ENCODE data around the gene CELF4.

CELF4 gene

DNA sequence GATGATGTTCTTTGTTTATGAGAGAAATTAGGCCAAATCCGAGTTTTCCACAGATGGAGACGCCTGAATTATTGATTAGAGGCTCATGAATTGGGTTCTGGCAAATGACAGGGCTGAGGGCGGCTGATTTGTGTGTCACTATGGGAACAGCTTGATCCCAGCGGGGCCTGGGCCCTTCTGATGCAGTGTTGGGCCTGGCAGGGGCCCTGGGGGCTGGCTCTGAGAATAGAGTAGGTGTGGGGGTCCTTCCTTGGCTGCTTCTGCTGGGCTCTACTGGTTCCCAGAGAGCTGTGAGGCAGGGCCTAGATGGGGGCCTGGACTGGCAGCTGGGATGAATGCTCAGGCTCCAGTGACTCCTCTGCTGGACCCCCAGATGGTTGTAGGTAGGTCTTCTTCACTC, 164.8 kb downstream of the CELF4 start:
- Mint-ChIP-seq H3K4me3 (no peak overlapping the region), H3K4me1 (ENCODE audit: low read depth) (peaks cover 6% of the 10 kb centered on the region), H3K27me3 (peaks cover 10% of the 10 kb centered on the region), H3K9me3 (no peaks in the 10 kb centered on the region), H3K27ac (no peak overlapping the region), H3K36me3 (ENCODE audit: low read depth) (no peaks in the 10 kb centered on the region)
- no peak for DNase-seq

DNA sequence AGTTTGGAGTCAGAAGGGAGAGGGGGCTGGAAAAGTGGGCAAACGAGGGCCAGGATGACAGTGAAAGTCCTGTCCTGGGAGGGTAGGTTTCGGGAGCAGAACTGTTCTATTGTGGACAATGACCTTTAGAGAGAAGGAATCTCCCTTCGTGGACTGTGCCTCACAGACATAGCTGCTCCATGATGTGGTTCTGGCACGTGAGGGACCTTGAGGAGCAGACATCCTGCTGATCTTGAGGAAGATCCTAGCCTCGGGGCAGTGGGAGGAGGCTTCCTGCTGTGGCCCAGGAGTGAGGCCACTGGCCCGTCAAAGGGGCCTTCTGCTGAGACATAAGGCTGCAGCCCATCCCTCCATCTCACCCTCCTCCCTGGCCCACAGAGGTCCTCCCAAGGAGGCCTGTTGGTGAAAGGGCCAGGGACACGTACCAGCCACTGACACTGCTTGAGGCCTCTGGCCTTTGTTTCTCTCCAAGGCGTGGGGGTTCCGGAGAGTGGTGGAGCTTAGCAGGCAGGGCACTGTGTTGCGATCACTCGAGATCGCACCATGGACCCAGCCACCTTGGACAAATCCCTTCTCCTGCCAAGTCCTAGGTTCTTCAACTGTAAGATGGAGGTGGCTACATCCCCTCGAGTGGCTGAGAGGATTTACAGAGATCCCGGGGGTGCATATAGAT, 167.2 kb downstream of the CELF4 start:
- Mint-ChIP-seq H3K36me3 (ENCODE audit: low read depth) (no peaks in the 10 kb centered on the region), H3K4me3 (no peak overlapping the region), H3K9me3 (no peaks in the 10 kb centered on the region), H3K27me3 (peaks cover 27% of the 10 kb centered on the region), H3K27ac (no peak overlapping the region), H3K4me1 (ENCODE audit: low read depth) (peaks cover 6% of the 10 kb centered on the region)
- no peak for DNase-seq

DNA sequence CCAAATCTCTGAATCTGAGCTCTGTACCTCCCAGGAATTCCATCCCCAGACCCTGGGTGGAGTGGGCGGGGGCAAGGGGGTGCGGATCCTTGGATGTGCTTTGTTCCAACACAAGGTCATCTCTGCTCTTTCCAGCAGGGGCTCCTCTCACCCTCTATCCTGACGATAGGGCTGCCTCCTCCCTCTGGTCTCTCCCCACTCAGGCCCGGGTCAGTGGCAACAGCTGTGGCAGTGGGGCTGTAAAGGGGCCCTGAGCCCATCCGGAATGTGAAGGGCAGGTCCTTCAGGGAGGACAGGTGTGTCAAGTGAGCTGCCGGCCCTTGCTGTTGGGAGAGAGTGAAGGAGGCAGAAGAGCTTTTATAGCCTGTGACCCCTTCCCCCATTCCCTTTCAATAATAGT, 167.8 kb downstream of the CELF4 start:
- Mint-ChIP-seq H3K9me3 (no peaks in the 10 kb centered on the region), H3K4me1 (ENCODE audit: low read depth) (peaks cover 8% of the 10 kb centered on the region), H3K27ac (no peak overlapping the region), H3K36me3 (ENCODE audit: low read depth) (no peaks in the 10 kb centered on the region), H3K4me3 (no peak overlapping the region), H3K27me3 (peaks cover 32% of the 10 kb centered on the region)
- no peak for DNase-seq

DNA sequence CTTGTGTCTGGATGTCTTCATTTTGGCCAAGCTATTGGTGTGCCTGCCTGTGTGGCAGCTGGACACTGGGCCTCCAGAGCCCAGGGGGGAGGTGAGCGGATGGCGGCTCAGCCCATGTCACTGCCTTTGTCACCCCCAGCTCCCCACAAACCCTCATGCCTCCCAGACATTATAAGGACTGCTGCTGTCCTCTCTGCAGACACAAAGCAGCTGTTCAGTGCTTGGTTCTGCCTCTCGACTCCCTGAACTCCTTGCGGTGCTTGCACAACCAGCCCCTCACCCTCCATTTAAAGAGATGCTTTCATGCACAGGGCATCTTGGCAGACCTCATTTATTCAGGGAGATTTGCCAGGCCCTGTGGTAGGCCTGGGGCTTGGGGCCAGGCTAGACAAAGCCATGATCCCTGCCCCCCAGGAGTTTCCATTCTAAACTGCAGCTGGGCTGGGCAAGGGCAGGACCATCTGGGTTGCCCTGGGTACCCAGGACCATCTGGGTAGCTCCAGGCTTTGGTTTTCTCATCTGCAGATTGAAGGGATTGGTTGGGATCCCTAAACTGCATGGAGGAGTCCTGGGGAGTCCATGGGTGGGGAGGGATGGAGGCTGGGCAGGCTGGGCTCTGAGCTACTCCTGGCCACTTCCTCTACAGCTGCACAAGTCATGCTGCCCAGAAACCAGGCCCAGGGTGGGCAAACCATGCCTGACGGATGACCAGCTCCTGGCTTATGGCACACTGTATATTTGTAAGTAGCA, 168.5 kb downstream of the CELF4 start:
- DNase-seq: no peak
- peaks cover 39% of the 10 kb centered on the region for H3K27me3 Mint-ChIP-seq
- H3K4me3 Mint-ChIP-seq: no peak overlapping the region
- H3K9me3 Mint-ChIP-seq: no peaks in the 10 kb centered on the region
- H3K27ac Mint-ChIP-seq: no peak overlapping the region
- peaks cover 10% of the 10 kb centered on the region for H3K4me1 Mint-ChIP-seq (ENCODE audit: low read depth)
- H3K36me3 Mint-ChIP-seq (ENCODE audit: low read depth): no peaks in the 10 kb centered on the region

DNA sequence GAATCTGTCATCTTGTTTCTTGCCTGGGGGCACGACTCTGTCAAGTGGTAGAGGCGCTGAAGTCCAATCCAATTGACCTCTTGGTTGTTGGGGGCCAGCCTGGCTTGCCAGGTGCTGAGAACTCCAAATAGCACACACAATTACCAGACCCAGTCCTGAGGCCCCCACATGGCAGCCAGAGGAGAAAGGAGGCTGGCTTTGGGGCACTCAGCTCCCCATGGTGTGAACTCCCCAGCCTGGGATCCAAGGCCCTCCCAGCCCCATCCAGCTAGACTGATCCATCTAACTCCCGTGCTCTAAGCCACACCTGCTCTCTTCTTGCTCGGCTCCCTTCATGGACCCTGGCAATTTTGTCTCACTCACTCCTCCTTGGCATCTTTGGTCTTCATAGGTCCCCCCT, 170.0 kb downstream of the CELF4 start:
- Mint-ChIP-seq H3K27me3 (peaks cover 47% of the 10 kb centered on the region), H3K4me1 (ENCODE audit: low read depth) (peaks cover 10% of the 10 kb centered on the region), H3K36me3 (ENCODE audit: low read depth) (no peaks in the 10 kb centered on the region), H3K4me3 (no peak overlapping the region), H3K9me3 (no peaks in the 10 kb centered on the region), H3K27ac (no peak overlapping the region)
- DNase-seq: no peak

DNA sequence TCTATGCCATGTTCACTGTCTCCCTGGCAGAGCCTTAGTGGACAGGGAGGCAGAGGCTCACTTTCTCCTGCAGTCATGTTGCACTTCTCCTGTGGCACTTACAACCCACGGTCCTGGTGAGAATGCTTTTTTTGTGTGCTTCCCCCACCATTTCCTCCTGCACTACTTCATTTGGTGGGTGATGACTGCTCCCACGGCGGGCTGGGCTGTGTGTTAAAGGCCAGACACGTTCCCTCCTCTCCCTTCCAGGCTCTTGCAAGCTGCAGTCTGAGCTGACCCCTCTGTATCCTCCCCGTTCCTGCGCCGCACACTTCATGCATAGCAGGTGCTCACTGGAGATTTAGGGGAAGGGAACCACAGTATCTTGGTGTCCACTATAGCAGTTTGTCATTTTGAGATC, 170.5 kb downstream of the CELF4 start:
- H3K9me3 Mint-ChIP-seq: no peaks in the 10 kb centered on the region
- no peaks in the 10 kb centered on the region for H3K36me3 Mint-ChIP-seq (ENCODE audit: low read depth)
- no peak for DNase-seq
- peaks cover 10% of the 10 kb centered on the region for H3K4me1 Mint-ChIP-seq (ENCODE audit: low read depth)
- H3K4me3 Mint-ChIP-seq: no peak overlapping the region
- H3K27me3 Mint-ChIP-seq: peaks cover 50% of the 10 kb centered on the region
- no peak overlapping the region for H3K27ac Mint-ChIP-seq

DNA sequence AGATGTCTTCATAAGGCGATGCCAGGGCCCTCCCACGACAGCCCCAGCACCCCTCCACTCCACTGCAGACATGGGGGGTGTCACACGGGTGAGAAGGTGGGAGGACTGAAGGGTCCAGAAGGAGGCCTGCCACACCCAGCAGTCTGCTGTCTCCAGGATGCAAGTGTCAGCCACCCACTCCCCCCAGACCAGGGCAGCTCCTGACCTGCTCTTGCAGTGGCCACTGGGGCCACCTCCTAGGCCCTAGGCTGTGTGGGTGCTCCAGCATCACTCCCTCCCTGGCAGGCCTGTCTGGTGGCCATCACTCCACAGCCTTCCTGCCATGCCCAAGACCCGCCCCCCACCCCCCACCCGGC, 171.0 kb downstream of the CELF4 start:
- Mint-ChIP-seq H3K4me3 (no peak overlapping the region), H3K27ac (no peak overlapping the region), H3K27me3 (peaks cover 52% of the 10 kb centered on the region), H3K4me1 (ENCODE audit: low read depth) (peaks cover 10% of the 10 kb centered on the region), H3K9me3 (no peaks in the 10 kb centered on the region), H3K36me3 (ENCODE audit: low read depth) (no peaks in the 10 kb centered on the region)
- DNase-seq: no peak

DNA sequence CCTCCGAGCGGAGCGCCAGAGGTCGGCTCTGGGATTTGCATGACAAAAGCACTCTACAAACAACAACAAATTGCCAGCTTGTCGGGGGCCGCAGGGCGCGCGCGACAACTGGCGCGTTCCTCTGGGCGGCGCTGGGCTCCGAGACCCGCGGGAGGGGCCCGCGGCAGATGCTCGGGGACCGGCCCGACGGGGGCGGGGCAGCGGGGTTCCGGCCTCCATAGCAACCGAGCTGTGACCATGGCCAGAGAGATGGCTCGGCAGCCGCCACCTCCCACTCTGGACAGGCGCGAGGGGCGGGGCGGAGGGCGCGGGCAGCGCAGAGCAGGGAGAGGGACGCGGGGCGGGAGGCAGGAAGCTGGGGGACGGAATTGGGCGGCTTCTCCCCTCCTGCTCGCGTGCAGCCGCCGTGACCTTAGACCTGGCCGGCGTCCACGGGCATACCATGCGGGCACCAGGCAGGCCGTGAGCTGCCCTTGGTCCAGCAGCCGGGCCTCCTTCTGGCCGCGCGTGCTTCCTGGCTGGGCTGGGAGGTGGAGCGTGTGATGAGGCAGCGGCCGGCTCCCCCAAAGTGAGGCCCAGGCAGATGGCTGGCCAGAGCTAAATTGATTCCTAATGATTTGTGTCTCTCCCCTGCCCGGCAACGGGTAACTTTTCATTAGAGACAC, 171.5 kb downstream of the CELF4 start:
- DNase-seq: no peak
- no peaks in the 10 kb centered on the region for H3K9me3 Mint-ChIP-seq
- no peak overlapping the region for H3K27ac Mint-ChIP-seq
- no peak overlapping the region for H3K4me3 Mint-ChIP-seq
- H3K27me3 Mint-ChIP-seq: peaks cover 54% of the 10 kb centered on the region
- H3K36me3 Mint-ChIP-seq (ENCODE audit: low read depth): no peaks in the 10 kb centered on the region
- peaks cover 10% of the 10 kb centered on the region for H3K4me1 Mint-ChIP-seq (ENCODE audit: low read depth)

DNA sequence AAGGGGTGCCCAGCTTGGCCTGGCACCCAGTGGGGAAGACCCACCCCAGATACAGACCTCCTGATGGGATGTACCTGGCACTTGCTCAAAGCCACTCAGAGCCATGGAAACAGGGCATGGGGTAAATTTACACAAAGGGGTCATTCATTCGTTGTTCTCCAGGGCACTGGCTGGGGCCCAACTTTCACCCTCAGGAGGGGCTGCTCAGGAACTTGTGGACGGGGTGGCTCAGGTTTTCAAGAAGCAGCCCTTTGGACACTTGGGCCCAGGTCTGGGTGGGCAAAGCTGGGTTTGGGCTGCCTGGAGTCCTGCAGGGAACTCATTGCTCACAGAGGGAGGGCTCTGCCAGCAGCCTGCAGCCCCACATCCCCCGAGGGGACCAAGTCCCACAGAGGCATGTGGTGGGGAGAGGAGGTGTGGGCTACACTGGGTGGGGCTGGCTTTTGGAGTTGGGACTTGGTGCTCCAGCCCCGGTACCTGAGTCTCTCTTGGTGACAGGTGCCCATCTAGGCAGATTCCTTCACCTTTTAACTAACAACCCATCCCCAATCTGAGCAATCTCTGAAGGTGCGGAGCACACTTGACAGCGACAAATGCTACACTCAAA, 172.3 kb downstream of the CELF4 start:
- Mint-ChIP-seq H3K27me3 (peaks cover 49% of the 10 kb centered on the region), H3K9me3 (no peaks in the 10 kb centered on the region), H3K4me1 (ENCODE audit: low read depth) (peaks cover 10% of the 10 kb centered on the region), H3K27ac (no peak overlapping the region), H3K4me3 (no peak overlapping the region), H3K36me3 (ENCODE audit: low read depth) (no peaks in the 10 kb centered on the region)
- DNase-seq: no peak

DNA sequence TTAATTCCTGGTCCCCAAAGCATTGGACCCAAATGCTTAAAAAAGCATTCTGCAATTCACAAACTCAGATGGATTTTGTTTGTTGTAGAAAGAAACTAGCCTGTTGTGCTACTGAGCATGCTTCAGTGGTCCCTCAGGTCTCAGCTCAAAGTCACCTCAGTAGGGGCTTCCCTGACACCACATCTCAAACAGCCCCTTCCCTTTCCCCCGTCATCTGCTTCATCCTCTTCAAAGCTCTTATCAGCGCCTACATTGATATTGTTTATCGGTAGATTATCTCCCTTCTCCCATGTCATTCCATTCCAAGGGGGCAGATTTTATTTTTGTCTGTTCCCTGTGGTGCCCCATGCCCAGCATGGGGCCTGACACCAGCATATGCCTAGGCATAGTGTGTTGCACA, 172.9 kb downstream of the CELF4 start:
- Mint-ChIP-seq H3K4me1 (ENCODE audit: low read depth) (peaks cover 10% of the 10 kb centered on the region), H3K27me3 (peaks cover 49% of the 10 kb centered on the region), H3K27ac (no peak overlapping the region), H3K9me3 (no peaks in the 10 kb centered on the region), H3K36me3 (ENCODE audit: low read depth) (no peaks in the 10 kb centered on the region), H3K4me3 (no peak overlapping the region)
- no peak for DNase-seq

DNA sequence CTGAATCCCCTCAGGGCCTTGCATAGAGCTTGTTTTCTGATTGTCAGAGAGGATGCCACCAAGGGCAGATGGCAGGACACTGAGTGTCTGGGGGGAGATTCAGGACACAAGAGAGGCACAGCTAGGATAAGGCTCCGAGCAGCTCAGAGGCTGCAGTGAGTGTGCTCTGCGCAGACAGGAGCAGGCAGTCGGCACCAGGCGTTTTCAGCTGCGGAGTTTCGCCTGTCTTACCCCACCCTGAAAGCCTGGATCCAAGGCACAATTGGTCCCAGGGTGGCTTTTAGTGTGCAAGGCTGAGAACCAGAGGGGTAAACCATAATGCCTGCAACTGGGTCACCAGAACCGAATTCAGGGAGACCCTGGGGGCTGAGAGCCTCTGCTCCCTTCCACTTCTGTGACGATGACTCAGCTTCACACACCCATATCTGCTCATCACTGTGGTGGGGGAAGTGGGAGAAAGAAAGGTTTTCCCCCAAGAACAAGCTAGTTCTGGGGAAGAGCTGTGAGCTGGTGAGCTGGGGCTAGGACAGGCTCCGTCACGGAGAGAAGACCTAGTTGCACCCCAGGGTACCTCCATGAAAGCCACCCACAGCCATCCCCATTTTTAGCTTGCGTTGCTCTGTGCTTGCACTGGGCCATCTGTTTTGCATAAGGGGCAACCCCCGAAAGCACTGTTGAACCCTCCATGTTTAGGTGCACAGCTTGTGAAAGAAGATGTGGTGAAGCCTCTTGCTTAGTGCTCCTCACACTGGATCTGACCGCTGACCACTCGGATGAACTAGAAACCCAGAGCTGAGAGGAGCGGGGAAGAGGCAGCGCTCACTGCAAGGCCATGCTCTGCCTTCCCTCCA, 173.7 kb downstream of the CELF4 start:
- no peaks in the 10 kb centered on the region for H3K9me3 Mint-ChIP-seq
- H3K27me3 Mint-ChIP-seq: peaks cover 49% of the 10 kb centered on the region

DNA sequence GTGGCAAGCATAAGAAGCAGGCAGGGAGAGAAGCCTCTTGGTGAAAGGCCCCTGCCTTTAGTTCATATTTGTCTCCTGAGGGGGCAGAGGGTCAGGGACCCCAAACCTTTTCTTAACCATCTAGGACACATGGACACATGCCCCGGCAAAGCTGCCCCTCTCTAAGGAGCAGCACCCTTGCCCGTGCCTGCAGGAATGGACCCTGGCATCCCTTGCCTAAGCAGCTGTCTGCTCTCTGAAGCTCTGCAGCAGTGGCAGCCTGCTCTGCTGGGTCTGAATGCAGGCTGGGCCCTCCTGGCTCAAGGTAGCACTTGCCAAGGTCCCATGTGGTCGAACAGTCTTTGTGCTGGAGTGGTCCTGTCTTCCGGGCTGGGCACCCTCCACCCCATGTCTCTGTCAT, 174.4 kb downstream of the CELF4 start:
- H3K9me3 Mint-ChIP-seq: no peaks in the 10 kb centered on the region
- DNase-seq: no peak
- no peak overlapping the region for H3K4me3 Mint-ChIP-seq
- H3K27me3 Mint-ChIP-seq: peaks cover 49% of the 10 kb centered on the region
- no peak overlapping the region for H3K27ac Mint-ChIP-seq
- H3K4me1 Mint-ChIP-seq (ENCODE audit: low read depth): peaks cover 11% of the 10 kb centered on the region
- H3K36me3 Mint-ChIP-seq (ENCODE audit: low read depth): no peaks in the 10 kb centered on the region

More for the DNA sequence above, 173.7 kb downstream of the CELF4 start:
- Mint-ChIP-seq H3K27ac (no peak overlapping the region), H3K4me3 (no peak overlapping the region), H3K4me1 (ENCODE audit: low read depth) (peaks cover 10% of the 10 kb centered on the region), H3K36me3 (ENCODE audit: low read depth) (no peaks in the 10 kb centered on the region)
- DNase-seq: no peak

DNA sequence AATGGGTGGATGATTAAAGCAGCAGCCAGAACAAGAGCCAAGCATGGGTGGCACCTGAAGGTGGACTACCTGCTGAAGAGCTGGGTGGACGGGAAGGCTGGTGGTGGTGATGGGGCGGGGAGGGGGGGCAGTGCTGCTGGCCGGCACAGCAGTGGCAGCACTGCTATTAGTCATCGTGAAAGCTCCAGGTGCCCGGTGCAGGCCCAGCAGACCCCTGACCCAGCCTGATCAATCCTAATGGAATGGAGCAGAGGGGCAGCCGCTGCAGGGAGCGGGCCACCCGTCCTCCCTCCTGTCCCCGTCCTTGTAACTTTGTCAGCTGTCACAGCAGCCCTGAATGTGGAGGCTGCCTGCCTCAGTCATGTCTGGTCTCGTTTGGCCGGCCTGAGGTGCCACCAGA, 174.9 kb downstream of the CELF4 start:
- DNase-seq: no peak
- Mint-ChIP-seq H3K4me3 (no peak overlapping the region), H3K27me3 (peaks cover 45% of the 10 kb centered on the region), H3K36me3 (ENCODE audit: low read depth) (no peaks in the 10 kb centered on the region), H3K9me3 (no peaks in the 10 kb centered on the region), H3K4me1 (ENCODE audit: low read depth) (peaks cover 14% of the 10 kb centered on the region), H3K27ac (no peak overlapping the region)

DNA sequence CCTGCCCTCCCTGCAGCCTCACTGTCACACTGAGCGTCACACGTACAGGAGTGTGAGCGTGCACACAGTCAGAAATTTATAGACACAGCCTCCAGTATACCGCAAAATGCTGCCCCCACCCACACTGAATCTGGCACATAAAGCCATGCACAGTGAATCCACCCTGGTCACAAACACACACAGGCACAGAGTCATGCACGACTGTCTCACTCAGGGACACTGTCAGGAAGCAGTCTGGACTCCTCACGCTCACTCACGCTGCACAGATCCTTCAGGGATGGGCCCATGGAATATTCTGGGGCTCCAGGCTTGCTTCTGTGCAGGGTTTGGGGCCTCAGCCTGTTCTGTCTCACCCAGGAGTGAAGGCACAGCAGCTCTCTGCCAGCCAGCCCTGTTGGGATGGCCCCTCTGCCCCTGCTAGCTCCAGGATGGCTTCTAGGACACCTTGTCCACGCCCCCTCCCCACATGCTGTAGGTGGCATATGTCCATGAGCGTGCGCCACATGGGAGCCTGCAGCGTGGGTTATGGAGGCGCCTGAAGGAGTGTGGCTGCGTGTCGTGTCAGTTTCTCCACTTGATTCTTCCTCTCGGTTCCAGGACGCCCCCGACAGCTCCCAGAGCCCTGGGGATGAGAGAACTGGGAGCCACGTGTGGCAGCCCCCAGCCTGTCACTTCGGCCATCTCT, 175.8 kb downstream of the CELF4 start:
- no peak overlapping the region for H3K27ac Mint-ChIP-seq
- H3K4me3 Mint-ChIP-seq: no peak overlapping the region
- no peaks in the 10 kb centered on the region for H3K9me3 Mint-ChIP-seq
- peaks cover 40% of the 10 kb centered on the region for H3K27me3 Mint-ChIP-seq
- H3K36me3 Mint-ChIP-seq (ENCODE audit: low read depth): no peaks in the 10 kb centered on the region
- H3K4me1 Mint-ChIP-seq (ENCODE audit: low read depth): peaks cover 12% of the 10 kb centered on the region
- no peak for DNase-seq

Measured in activated T-cell treated with anti-CD3 and anti-CD28 coated beads, Interleukin-2, amount 50 U/mL, for 24 hours (primary cell).